Measurements from ENCODE around the gene CRADD.

GRCh38 chr12:93674386-93674785, 2.8 kb upstream of the CRADD start:
- TF ChIP-seq POLR2AphosphoS5 (IDR thresholded peaks at IDR 0.05; ENCODE audit: borderline replicate concordance, low read depth, low read length) = no peak
- TF ChIP-seq EZH2 (IDR thresholded peaks at IDR 0.05) = no peak
